ENCODE data around the gene DSEL. TPM values are rescaled to one million over a fixed set of nuclear protein-coding genes. Genes with fewer than 3 reads are reported as not detected.

Gene DSEL
- total RNA-seq, 1 donor from 2014 or later, result 19.1 TPM

DNA sequence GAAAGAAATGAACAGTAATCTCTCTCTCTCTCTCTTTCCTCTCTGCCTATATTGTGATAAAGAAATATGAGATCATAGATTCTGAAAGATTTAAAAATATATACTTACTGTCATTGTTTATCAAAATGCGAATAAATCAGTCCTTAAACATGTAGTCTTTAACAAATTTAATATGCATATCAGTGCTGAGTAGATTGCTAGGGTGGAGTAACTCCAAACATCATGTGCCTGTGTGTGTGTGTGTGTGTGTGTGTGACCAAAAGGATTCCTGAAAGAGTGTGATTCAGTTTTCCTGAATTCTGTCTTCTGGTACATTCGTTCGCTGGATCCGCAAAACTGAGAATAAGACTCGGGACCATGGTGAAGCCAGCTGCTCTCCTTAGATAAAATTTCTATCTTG is 24.0 kb upstream of the DSEL start:
- Histone ChIP-seq H3K9me3 (no peaks in the 10 kb centered on the region), H3K36me3 (no peaks in the 10 kb centered on the region), H3K27me3 (no peaks in the 10 kb centered on the region), H3K4me1 (no peaks in the 10 kb centered on the region), H3K27ac (no peak overlapping the region), H3K4me3 (no peak overlapping the region)
- DNase-seq (ENCODE audit: low spot score in 2 of 2), result no peak
- TF ChIP-seq, protein P1, sequence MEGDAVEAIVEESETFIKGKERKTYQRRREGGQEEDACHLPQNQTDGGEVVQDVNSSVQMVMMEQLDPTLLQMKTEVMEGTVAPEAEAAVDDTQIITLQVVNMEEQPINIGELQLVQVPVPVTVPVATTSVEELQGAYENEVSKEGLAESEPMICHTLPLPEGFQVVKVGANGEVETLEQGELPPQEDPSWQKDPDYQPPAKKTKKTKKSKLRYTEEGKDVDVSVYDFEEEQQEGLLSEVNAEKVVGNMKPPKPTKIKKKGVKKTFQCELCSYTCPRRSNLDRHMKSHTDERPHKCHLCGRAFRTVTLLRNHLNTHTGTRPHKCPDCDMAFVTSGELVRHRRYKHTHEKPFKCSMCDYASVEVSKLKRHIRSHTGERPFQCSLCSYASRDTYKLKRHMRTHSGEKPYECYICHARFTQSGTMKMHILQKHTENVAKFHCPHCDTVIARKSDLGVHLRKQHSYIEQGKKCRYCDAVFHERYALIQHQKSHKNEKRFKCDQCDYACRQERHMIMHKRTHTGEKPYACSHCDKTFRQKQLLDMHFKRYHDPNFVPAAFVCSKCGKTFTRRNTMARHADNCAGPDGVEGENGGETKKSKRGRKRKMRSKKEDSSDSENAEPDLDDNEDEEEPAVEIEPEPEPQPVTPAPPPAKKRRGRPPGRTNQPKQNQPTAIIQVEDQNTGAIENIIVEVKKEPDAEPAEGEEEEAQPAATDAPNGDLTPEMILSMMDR (IDR thresholded peaks at IDR 0.05), result no peak
- intact Hi-C loops (cut with DNase I), result no loop called here

DNA sequence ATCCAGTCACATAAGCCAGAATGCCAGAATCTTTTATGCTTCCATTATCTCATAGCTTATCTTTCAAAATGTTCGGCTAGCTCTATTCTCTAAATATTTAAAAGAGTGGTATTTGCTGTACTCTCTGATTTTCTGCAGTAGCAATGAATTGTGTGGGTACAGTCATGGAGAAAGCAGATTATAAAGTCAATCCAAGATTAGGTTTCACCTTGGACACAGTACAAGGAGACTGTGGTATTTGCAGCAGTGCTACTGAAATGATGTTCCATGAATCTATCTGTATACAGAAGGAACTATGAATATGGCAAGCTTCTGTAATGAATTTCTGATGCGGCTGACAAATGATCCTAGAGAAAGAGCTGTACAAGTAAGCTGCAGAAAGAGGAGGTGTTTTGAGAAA is 15.4 kb upstream of the DSEL start:
- Histone ChIP-seq H3K27ac (no peak overlapping the region), H3K27me3 (no peaks in the 10 kb centered on the region), H3K36me3 (no peaks in the 10 kb centered on the region), H3K4me1 (no peaks in the 10 kb centered on the region), H3K9me3 (no peaks in the 10 kb centered on the region), H3K4me3 (no peak overlapping the region)
- TF ChIP-seq, protein P1 (IDR thresholded peaks at IDR 0.05), result no peak
- DNase-seq (ENCODE audit: low spot score in 2 of 2), result no peak
- intact Hi-C loops (cut with DNase I), result no loop called here

DNA sequence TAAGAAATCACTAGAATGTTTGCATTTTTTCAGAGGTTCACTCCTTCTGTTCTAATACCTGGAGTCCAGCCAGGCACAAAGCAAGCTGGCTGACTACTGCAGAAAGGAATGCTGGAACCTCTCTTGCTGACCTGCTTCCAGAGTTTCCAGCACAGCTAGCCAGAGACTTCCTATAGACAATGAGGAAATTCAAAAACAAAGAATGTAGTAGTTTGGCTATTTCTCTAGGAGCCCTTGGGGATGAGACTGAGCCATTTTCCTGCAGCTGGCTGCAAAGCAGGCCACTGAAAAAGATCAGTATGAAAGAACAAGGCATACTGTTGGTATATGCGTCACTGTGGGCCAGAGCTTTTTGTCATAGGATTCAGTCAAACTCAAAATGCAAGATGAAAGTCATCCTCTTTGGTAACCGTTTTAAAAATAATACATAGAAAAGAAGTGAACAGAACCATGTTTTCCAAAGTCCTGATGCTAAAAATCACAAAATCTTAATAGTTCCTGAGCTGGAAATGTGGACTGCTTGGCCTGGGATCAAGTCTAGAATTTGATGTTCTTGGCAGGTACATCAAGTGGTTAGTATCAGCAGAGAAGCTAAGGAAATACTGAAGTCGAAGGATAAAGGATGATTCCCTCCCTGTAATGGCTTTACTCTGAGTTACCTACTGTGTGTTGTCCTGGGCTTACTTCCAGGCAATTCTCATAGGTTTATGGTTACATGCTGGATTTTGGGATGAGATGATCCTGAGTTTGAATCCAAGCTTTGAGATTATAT is 9.0 kb upstream of the DSEL start:
- Histone ChIP-seq H3K36me3 (no peaks in the 10 kb centered on the region), H3K4me3 (peak overlapping the region in 1 of 2 donors; percentile 13), H3K27me3 (no peaks in the 10 kb centered on the region), H3K27ac (peak overlapping the region; percentile 66 to 69), H3K9me3 (no peaks in the 10 kb centered on the region), H3K4me1 (peaks cover 3 to 7% of the 10 kb centered on the region in 2 donors)
- TF ChIP-seq, protein P1 (IDR thresholded peaks at IDR 0.05), result no peak
- peak in 1 of 2 donors; percentile 88 for DNase-seq (ENCODE audit: low spot score in 2 of 2)
- intact Hi-C loops (cut with DNase I), result no loop called here

DNA sequence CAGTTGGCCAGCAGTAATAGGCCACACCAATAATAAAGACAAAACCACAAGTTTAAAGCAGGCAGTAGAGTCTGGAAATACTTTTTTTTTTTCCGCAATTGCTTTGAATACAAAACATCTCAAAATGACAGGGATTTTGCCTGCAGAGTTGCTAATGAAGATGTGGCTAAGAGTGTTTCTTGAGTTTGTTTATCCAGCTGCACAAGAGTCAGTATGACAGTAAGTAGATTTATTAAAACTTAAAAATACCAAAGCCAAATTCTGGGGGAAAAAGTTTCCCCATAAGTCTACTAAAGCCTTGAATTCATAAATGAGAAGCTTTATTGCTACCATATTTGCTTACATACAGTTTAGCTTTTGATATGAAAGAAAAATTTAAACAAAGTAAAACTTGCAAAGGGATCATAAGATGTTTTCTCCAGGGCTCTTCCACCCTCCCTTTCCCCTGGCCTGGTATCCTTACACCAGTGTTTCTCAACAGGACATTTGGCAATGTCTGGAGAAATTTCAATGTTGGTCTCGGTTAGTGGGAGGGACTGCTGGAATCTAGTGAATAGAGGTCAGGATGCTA is 3.9 kb upstream of the DSEL start:
- Histone ChIP-seq H3K27me3 (no peaks in the 10 kb centered on the region), H3K27ac (peak overlapping the region in 1 of 2 donors; percentile 11), H3K4me3 (no peak overlapping the region), H3K36me3 (no peaks in the 10 kb centered on the region), H3K4me1 (peaks cover 0 to 8% of the 10 kb centered on the region in 2 donors), H3K9me3 (no peaks in the 10 kb centered on the region)
- intact Hi-C loops (cut with DNase I), result no loop called here
- DNase-seq (ENCODE audit: low spot score in 2 of 2), result no peak
- TF ChIP-seq, protein P1 (IDR thresholded peaks at IDR 0.05), result no peak

DNA sequence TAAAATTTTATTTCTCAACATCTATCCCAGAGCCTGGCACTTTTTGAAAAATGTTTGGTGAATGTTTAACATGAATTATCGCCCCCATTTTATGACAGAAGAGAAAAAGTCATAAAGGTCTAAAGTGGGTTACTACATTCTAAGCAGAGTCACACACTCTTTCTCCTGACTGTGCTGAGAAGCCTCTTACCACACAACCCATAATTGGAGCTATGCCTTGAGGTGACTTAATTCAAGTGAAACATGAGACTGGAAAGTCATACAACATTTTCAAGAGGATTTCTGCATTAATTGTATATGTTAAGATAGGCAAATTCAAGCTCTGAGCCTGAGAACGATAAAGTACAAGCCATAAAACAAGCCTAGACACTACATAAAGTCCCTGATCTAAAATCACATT is 3.1 kb upstream of the DSEL start:
- TF ChIP-seq, protein P1 (IDR thresholded peaks at IDR 0.05), result no peak
- Histone ChIP-seq H3K36me3 (no peaks in the 10 kb centered on the region), H3K4me3 (no peak overlapping the region), H3K27ac (peak overlapping the region; percentile 1 to 85), H3K9me3 (no peaks in the 10 kb centered on the region), H3K4me1 (peaks cover 0 to 8% of the 10 kb centered on the region in 2 donors), H3K27me3 (no peaks in the 10 kb centered on the region)
- no peak for DNase-seq (ENCODE audit: low spot score in 2 of 2)
- intact Hi-C loops (cut with DNase I), result loop anchor here (5.0 to 10.0 kb wide), 4 partner anchors 88 to 1193 kb away; no protein-coding TSS in a partner anchor
